ENCODE data around the gene GPC3.

GRCh38 chrX:133937022-133937421 is 48.4 kb downstream of the GPC3 start:
- TF ChIP-seq POLR2A (IDR thresholded peaks at IDR 0.05) = no peak
- TF ChIP-seq, protein P1, sequence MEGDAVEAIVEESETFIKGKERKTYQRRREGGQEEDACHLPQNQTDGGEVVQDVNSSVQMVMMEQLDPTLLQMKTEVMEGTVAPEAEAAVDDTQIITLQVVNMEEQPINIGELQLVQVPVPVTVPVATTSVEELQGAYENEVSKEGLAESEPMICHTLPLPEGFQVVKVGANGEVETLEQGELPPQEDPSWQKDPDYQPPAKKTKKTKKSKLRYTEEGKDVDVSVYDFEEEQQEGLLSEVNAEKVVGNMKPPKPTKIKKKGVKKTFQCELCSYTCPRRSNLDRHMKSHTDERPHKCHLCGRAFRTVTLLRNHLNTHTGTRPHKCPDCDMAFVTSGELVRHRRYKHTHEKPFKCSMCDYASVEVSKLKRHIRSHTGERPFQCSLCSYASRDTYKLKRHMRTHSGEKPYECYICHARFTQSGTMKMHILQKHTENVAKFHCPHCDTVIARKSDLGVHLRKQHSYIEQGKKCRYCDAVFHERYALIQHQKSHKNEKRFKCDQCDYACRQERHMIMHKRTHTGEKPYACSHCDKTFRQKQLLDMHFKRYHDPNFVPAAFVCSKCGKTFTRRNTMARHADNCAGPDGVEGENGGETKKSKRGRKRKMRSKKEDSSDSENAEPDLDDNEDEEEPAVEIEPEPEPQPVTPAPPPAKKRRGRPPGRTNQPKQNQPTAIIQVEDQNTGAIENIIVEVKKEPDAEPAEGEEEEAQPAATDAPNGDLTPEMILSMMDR (IDR thresholded peaks at IDR 0.05) = no peak
